Measurements from ENCODE around the gene PPP2R5D. TPM values are rescaled to one million over a fixed set of nuclear protein-coding genes. Genes with fewer than 3 reads are reported as not detected.
A peak's percentile ranks its signal among the peaks of the same experiment; 100 is the strongest.

The PPP2R5D gene
- total RNA-seq, 1 donor = 47.5 TPM

DNA sequence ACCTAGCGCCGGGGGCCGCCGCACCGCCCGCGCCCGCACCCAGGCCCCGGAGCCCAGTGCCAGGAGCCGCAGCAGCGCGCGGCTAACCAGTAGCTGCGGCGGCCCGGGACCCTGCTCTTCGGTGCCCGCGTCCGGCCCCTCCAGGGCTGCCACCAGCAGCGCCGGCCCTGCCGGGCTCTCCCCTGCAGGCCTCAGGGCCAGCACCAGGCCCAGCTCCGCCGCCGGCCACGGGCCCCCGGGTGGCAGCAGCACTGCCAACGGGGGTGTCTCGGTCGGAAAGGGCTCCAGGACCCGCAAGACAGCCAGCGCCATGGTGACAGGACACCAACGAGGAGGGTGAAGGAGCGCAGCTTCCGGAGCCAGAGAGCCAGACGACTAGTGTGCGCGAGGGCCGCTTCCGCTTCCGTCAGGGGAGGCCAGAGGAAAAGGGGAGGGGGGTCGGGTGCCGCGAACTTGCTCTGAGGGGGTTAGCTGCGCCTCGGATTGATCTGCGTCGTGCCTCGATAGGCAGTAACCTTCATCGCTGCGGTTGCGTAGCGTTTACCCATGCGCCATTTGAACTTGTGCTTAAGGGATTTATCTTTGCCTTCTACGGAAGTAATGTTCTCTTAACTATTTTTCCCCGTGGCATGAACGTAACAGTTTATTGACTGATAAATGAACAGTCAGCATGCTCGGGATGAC lies 5.4 kb upstream of the PPP2R5D start, which contains the start of gene PEX6:
PEX6 (minus strand) TSS at position 343 of the 684 bp plus-strand sequence; CDS start at position 312, 31 bp downstream.
- peak; percentile 87 for DNase-seq (ENCODE audit: low read depth)
- peak within 1 kb of the TSS; percentile 76 for H3K4me3 ChIP-seq (ENCODE audit: low read depth, low read length)
- TF ChIP-seq, protein P1, sequence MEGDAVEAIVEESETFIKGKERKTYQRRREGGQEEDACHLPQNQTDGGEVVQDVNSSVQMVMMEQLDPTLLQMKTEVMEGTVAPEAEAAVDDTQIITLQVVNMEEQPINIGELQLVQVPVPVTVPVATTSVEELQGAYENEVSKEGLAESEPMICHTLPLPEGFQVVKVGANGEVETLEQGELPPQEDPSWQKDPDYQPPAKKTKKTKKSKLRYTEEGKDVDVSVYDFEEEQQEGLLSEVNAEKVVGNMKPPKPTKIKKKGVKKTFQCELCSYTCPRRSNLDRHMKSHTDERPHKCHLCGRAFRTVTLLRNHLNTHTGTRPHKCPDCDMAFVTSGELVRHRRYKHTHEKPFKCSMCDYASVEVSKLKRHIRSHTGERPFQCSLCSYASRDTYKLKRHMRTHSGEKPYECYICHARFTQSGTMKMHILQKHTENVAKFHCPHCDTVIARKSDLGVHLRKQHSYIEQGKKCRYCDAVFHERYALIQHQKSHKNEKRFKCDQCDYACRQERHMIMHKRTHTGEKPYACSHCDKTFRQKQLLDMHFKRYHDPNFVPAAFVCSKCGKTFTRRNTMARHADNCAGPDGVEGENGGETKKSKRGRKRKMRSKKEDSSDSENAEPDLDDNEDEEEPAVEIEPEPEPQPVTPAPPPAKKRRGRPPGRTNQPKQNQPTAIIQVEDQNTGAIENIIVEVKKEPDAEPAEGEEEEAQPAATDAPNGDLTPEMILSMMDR (IDR thresholded peaks at IDR 0.05; ENCODE audit: insufficient read depth, low read depth, low read length) = no peak

DNA sequence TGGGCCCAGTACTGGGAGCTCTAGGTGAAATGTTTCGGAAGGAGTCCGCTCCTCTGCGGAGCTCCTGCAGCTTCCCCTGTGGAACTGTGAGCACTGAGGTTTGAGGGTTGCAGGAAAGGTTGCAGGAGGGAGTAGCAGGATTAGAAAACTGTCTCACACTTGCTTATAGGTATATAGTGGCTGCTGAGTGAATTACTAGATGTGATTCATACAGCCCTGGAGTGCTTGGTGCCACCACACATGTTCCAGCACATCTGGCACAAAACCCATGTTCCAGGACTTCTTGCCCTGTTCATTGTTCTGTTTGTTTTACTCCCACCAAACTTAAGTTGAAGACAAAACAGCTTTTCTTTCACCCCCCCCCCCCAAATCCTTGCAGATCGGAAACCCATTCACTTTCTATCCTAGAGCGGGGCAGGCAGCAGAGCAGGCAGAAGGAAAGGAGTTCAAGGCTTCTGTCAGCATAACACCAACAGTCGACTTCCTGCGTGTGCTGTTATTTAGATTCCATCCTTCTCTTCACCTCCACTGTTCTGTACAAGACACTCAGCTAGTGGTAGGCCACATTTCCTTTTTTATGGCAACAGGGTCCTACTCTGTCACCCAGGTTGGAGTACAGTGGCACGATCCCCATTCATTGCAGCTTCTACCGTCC lies 4.7 kb upstream of the PPP2R5D start:
- peak overlapping the region; percentile 76 for H3K4me3 ChIP-seq (ENCODE audit: low read depth, low read length)
- no peak for DNase-seq (ENCODE audit: low read depth)

DNA sequence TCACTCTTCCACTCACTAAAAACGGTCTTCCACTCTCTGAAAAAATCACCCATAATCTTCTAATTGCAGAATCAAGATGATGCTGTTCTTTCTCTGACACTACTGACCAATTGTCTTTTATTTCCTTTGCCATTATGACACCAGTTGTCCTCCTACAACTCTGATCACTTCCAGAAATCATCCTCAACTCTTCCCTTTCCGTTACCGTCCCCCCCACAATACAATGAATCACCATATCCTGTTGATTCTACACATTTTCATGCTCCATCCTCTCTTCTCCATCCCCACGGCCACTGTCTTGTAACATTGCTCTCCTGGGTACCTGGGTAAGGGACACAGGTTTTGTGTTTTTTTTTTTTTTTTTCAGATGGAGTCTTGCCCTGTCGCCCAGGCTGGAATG lies 2.5 kb upstream of the PPP2R5D start:
- TF ChIP-seq, protein P1 (IDR thresholded peaks at IDR 0.05; ENCODE audit: insufficient read depth, low read depth, low read length) = no peak
- DNase-seq (ENCODE audit: low read depth) = no peak
- no peak overlapping the region for H3K4me3 ChIP-seq (ENCODE audit: low read depth, low read length)

More for the DNA sequence above, 4.7 kb upstream of the PPP2R5D start:
- TF ChIP-seq, protein P1 (IDR thresholded peaks at IDR 0.05; ENCODE audit: insufficient read depth, low read depth, low read length) = no peak

DNA sequence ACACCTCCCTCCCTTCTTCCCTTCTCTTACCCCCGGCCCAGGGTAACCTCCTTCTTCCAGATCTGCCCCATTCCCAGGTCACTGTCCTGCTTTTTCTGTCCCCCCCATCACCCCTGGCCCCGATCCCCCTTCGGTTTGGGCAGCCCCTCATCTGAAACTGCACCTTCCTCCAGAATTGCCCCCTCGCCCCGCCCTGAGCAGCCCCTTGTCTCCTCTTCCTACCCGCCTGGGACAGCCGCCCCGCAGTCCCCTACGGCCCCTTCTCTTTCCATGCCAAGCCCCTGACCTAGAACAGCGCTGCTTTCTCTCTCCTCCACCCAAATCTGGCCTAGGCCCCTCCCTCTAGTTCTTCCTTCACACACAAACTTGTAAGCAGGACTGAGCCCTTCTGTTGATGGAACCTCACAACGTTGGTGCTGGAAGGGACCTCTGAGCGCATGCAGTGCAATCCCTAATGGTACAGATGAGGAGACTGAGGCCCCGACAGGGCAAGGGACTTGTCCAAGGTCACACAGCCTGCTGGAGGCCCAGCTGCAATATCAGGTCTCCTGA lies 630 bp downstream of the PPP2R5D start:
- peak overlapping the region; percentile 83 for H3K4me3 ChIP-seq (ENCODE audit: low read depth, low read length)
- peak; percentile 34 for DNase-seq (ENCODE audit: low read depth)
- TF ChIP-seq, protein P1 (IDR thresholded peaks at IDR 0.05; ENCODE audit: insufficient read depth, low read depth, low read length) = no peak

DNA sequence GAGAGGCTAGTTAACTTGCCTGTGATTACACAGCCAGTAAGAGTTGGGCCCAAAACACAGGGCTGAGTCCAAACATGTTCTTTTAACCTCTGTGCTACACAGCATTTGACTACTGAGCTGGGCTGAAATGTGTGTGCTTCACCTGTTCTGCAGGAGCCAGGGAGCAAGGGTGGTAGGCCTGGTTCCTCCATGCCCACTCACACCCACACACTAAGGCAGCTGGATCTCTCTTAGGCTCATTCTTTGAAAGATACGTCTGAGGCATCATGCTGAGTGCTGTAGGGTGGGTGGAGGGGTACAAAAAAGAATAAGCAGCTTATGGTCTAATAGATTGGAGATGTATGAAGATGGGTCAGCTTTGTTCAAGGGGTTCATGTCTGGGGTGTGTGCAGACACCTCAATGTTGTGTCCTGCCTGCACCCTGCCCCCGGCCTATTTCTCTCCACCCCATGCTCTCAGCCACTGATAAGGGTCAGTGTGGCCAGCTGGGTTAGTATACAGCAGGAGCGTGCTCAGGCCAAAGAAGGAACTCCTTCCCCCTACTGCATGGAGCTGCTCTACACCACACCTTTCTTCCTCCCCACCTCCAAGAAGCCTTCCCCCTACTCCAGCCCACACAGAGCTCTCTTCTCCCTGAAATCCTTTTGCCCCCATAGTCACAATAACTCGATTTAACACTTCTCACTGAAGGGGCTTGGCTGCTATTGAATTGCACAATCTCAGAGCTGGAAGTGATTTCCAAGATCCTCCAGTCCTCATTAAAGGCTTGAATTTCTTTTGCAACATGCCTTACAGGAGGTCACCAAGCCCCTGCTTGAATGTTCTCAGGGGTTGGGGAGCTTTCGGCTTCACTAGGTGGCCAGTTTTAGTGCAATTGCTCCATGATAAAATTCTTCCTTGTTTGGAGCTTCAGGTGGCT lies 3.4 kb downstream of the PPP2R5D start:
- TF ChIP-seq, protein P1 (IDR thresholded peaks at IDR 0.05; ENCODE audit: insufficient read depth, low read depth, low read length) = no peak
- no peak for DNase-seq (ENCODE audit: low read depth)
- H3K4me3 ChIP-seq (ENCODE audit: low read depth, low read length) = no peak overlapping the region

DNA sequence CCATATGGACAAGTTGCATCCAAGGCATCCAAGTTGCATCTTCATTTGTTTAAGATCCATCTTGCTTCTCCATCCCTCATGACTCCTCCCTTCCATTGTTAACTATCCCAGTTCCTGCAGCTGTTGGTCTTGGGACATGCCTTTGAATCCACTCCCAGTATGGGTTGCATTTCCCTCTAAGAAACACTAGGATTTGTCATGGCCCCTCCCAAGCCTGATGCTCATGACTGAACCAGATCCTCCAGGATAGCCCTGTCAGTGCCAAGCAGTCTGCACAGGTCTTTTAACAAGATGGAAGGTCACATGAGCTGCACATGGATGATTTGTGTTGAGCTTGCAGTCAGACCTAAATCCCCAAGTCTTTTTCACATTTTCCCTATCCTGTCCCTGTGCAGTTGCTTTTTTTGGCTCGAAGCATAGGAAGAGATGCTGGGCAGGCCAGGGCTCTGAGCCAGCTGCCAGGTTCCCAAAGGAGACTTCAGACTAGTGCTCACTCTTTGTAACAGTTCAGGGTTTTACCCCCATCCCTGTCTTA lies 4.2 kb downstream of the PPP2R5D start:
- no peak for DNase-seq (ENCODE audit: low read depth)
- TF ChIP-seq, protein P1 (IDR thresholded peaks at IDR 0.05; ENCODE audit: insufficient read depth, low read depth, low read length) = no peak
- no peak overlapping the region for H3K4me3 ChIP-seq (ENCODE audit: low read depth, low read length)

Measured in fibroblast of villous mesenchyme (primary cell).